GM21576 (cell line): Measurements from ENCODE around the gene ARL16.
A peak's percentile ranks its signal among the peaks of the same experiment; 100 is the strongest.
"Not testable (repeated sequence)": the region's sequence is repeated elsewhere in the genome, so short reads cannot be mapped to it uniquely, and the experiment has no call there.

Experiments used
- ATAC-seq: cut with Tn5 transposase; IDR thresholded peaks from one replicate; pipeline ENCODE4 v1.9.1; 2021; ENCODE audit warnings: mild to moderate bottlenecking, moderate library complexity; ENCODE audit not compliant: unreplicated experiment

Gene ARL16

DNA sequence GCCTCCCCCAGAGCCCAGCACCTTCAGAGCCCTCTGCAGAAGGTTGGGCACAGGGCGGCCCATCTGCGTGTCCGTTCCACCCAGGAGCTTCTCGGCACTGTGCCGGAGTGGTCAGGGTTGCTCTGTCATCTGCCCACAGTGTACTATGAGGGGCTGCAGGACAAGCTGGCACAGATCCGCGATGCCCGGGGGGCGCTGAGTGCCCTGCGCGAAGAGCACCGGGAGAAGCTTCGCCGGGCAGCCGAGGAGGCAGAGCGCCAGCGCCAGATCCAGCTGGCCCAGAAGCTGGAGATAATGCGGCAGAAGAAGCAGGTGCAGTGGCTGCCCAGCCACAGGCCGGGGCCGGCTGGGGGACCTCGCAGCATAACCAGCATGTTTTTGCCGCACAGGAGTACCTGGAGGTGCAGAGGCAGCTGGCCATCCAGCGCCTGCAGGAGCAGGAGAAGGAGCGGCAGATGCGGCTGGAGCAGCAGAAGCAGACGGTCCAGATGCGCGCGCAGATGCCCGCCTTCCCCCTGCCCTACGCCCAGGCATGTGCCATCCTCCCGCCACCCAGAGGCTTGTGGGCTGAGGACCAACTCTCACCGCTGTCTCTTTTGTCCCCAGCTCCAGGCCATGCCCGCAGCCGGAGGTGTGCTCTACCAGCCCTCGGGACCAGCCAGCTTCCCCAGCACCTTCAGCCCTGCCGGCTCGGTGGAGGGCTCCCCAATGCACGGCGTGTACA is 12.8 kb upstream of the ARL16 start:
- no peak for ATAC-seq

DNA sequence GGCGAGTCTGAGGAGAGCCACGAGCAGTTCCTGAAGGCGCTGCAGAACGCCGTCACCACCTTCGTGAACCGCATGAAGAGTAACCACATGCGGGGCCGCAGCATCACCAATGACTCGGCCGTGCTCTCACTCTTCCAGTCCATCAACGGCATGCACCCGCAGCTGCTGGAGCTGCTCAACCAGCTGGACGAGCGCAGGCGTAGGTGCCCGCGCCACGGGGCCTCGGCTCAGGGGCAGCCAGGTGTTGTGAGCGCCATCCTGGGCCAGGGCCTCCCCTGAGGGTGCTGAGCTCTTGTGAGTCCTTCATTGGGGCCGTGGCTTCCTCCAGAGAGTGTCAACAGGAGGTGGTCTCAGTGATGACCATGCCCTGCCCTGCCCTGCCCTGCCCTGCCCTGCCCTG is 12.2 kb upstream of the ARL16 start:
- ATAC-seq, result no peak

- ATAC-seq, result no peak
Measured at GRCh38 chr17:81695211-81695610, 11.6 kb upstream of the ARL16 start.

DNA sequence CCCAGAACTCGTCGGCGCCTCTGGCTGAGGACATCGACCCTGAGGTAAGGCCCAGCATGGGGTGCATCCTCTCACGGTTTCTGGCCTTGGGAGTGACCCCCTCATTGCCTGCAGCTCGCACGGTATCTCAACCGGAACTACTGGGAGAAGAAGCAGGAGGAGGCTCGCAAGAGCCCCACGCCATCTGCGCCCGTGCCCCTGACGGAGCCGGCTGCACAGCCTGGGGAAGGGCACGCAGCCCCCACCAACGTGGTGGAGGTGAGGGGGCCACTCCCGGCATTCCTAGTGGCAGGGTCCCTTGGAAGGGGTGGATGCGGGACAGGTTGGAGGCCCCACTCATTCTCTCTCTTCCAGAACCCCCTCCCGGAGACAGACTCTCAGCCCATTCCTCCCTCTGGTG is 11.2 kb upstream of the ARL16 start:
- no peak for ATAC-seq

GRCh38 chr17:81693509-81694210 is 10.1 kb upstream of the ARL16 start:
- no peak for ATAC-seq

GRCh38 chr17:81691608-81692007 is 8.0 kb upstream of the ARL16 start:
- ATAC-seq, result no peak

GRCh38 chr17:81691196-81691595 is 7.6 kb upstream of the ARL16 start:
- no peak for ATAC-seq

- ATAC-seq, result no peak
Measured at GRCh38 chr17:81690549-81690948, 7.0 kb upstream of the ARL16 start.

DNA sequence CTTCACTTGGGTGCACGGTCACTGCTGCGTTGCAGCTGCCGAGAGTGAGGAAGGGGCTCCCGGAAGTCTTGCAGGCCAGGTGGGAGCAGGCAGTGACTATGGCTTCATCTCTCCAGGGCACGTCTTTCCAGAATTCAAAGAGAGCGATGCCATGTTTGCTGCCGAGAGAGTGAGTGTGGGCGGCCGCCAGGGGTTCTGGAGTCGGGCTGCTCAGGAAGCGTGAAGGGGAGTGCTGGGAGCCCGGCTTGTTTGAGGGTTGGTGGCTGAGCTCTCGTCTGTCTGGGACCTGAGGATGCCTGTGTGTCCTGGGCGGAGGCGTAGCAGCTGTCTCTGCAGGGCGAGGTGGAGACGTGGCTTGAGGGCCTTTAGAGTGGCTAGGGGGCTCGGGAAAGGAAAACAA is 6.5 kb upstream of the ARL16 start:
- no peak for ATAC-seq

DNA sequence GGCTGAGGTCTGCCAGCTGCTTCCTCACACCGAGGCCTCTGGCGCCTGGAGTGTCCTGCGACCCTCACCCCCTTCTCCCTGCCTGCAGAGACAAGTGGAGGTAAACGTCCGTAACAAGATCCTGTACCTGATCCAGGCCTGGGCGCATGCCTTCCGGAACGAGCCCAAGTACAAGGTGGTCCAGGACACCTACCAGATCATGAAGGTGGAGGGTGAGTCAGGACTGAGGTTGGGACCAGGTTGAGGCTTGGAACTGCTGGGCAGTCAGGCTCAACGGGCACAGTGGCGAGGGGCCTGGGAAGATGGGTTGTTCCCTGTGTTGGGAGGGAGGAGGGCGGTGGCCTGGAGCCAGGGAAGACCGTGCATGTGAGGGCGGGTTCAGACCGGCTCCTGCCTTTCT is 5.0 kb upstream of the ARL16 start:
- ATAC-seq, result no peak

DNA sequence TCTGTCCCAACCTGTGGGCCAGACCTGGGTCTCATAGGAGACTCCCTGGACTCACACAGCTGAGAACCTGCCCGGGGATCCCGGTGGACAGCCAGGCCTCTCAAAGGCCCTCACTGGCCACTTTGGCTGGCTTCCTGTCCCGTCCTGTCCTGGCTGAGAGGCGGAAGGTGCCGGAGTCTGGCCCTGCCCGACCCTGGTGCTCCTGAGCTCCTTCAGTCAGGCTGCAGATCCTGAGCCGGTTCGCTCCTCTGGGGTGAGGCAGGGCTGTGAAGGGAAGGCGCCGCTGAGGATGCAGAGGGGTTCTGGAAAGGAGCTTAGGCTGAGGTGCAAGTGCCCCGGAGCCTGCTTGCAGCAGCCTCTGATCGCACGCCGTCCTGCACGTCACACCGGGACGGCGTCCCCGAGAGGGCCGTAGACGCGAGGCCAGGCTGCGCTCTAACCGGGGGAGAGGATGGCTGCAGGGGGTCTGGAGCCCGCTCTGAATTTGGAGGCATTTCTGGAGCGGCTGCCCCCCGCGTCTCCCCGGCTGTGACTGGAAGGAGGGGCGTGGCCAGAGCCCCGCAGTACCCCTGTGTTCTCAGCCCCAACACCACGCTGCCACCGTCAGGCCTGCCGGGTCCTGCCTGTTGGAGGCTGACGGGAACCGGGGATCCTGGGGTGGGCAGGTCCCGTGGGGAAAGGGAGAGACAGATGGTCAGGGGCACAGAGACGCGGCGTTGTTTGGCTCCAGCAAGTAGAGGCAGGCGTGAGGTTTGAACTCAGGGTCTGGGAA is 4.4 kb upstream of the ARL16 start:
- ATAC-seq, result no peak

- ATAC-seq, result no peak
Measured at GRCh38 chr17:81686614-81687013, 3.0 kb upstream of the ARL16 start.

- no peak for ATAC-seq
Measured at GRCh38 chr17:81685108-81685507, 1.5 kb upstream of the ARL16 start.

DNA sequence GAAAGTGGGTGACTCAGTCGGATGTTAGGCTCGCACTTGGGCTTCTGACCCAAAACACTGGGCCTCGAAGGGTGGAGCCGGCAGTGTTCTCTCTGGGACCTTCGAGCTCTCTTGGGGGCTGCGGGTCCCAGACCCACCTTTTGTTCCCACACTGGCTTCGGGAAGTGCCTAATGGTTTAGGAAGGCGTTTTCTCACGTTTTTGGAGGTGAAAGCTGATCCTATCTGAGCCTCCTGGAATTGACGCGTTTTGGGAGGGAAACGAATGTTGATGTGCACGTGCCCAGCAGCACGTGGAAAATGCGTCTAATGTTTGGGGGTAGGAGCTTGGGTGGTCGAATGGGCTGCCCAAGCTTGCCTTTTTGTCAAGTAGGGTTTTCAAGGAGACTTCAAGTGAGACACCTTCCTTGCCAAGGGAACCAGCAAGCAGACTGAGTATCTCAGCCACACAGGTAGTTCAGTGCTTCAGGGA is 880 bp upstream of the ARL16 start:
- no peak for ATAC-seq

DNA sequence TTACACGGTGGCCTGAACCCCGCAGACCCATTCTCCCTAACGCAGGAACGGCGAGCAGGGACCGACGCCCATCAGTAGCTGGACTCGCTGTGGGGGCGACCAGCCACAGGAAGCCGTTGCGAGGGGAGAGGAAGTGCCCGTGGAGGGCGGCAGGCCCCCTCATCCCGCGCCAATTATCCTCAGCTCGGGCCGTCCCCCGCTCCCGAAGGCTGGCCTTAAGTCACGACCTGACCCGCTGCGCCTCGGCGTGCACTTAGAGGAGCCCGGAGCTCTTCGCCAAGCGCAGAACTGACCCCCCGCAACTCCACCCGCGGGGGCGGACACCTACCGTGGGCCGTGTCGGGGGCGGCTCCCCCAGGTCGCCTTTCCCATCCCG is 401 bp downstream of the ARL16 start:
- ATAC-seq, result peak; percentile 9

DNA sequence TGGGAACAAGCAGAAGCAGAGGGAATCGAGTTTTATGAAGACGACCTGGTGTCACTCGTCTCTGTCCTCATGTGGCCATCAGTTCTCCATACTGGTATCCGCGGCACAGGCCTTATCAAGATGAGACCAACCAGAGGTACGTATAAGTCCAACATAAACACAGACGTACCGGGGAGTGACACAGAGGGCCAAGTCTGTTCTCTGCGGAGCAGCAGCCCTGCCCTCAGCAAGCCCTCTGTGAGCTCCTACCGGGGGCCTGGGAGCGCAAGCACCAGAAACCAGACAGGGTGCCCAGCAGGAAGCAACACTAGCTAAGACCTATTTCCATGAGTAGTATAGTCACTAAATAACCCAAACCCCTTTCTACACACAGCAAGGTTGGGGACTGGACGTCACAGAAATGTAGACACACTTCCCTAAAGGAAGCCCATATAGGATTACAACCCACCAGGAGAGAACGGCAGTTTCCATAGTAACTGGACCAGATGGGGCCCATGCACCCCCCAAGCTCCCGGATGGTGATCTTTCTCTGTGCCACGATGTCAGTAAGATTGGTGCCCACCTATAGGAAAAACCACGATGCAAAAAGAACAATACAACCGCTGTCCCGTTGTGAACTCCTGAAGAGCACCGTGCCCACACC is 911 bp downstream of the ARL16 start:
- no peak for ATAC-seq

DNA sequence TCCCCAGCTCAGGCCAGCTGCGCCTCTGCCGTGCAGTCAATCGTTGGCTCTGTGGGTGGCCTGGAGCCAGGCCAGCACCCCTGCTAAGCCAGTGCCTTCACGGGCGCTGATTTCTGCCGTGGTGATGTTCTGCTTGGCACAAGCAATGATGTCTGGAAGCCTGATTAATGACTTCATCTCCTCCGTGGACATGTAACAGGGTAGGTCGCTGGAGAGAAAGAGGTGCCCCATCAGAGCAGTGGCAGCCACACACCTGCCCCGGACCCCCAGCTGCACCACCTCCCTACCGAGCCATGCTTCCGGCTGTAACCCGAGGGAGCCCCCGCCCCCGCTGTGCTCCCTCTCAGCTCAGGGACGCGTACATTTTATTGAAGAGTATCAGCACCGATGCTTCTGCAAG is 1.9 kb downstream of the ARL16 start:
- ATAC-seq, result no peak

DNA sequence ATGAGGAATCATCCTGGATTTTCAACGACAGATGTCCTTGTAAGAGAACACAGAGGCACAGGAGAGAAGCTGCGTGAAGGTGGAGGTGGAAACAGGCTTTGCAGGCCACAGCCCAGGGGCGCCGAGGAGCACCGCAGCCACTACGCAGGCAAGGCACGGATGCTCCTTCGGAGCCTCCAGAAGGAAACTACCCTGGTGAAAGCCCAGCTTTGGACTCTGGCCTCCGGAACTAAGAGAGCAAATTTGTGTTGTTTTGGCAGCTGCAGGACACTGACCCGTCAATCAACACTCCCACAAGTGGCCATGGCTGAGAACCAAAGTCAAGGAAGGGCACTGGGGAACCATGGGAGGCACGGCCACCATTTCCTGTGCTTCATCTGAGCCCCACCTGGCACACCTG is 3.4 kb downstream of the ARL16 start:
- no peak for ATAC-seq

DNA sequence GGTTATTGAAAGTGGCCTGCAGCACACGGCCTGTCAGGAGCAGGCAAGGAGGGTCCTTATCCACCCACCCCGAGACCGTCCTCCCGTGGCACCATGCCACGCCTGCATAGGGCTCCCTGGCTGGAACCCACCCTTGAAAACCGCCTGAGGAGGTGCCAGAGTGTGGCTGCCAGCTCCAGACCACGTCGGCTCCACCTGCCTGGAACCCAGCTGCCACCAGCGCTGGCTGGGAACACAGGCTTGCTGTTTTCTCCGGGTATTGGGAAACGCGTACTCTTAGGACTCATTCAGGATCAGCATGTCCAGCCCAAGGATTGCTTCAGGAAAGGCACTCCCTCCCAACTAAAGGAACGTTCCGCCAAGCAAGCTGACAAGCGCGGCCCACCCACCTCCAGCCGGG is 6.7 kb downstream of the ARL16 start:
- no peak for ATAC-seq

DNA sequence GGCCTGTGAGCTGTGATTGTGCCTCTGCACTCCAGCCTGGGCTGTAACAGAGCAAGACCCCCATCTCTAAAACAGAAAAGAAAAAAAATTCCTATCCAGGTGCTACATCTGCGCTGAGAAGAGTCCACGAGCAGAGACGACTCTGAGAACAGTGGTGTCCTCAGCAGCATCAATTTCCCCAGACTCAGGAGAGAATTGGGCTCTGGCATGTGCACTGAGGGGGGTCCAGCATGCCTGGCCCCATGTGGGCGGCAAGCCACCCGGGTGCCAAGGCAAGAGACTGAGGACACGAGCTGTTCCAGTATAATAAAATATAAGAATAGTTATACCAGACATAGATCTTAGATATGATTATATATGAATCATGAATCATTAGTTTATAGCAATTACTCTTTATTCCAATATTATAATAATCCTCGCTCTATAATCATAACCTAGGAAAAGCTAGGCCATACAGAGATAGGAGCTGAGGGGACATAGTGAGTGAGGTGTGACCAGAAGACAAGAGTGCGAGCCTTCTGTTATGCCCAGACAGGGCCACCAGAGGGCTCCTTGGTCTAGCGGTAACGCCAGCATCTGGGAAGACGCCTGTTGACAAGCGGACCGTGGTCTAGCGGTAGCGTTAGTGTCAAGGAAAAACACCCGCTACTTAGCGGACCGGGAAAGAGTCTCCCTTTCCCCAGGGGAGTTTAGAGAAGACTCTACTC is 7.9 kb downstream of the ARL16 start:
- ATAC-seq, result not testable (repeated sequence)
